HepG2 (cell line): ENCODE measurements around the gene LIN7A. TPM values are rescaled to one million over a fixed set of nuclear protein-coding genes. Genes with fewer than 3 reads are reported as not detected.

Experiments used
- ATM ChIP-seq: fragments of 450-650 bp; IDR thresholded peaks from 2 replicates; pipeline ENCODE4 v1.7.1; 2017; ENCODE audit warnings: mild to moderate bottlenecking, borderline replicate concordance
- CHD2 ChIP-seq: IDR thresholded peaks from 2 replicates; pipeline ENCODE4 v1.6.1; 2011; ENCODE audit warnings: low read depth, low read length, improper control_type of control experiment
- EHMT2 ChIP-seq: fragments of 200-600 bp; sonication (generic); IDR thresholded peaks from 2 replicates; pipeline ENCODE4 v1.7.0; 2017; ENCODE audit warnings: antibody characterized with exemption, low read depth, low read length, borderline replicate concordance
- GATAD1 ChIP-seq: IDR thresholded peaks from 2 replicates; pipeline ENCODE4 v1.6.1; 2016; ENCODE audit warnings: missing genetic modification reagents, missing compliant biosample characterization
- HMGA1 ChIP-seq: sonication (generic); formaldehyde crosslinking; conservative IDR thresholded peaks from 2 replicates; pipeline ENCODE4 v1.4.0; 2020; ENCODE audit warnings: missing genetic modification reagents
- IRX3 ChIP-seq: sonication (generic); formaldehyde crosslinking; IDR thresholded peaks from 2 replicates; pipeline ENCODE4 v1.8.1; 2023; ENCODE audit warnings: mild to moderate bottlenecking, low read depth, missing genetic modification reagents, borderline replicate concordance
- KDM2A ChIP-seq: sonication (generic); formaldehyde crosslinking; IDR thresholded peaks from 2 replicates; pipeline ENCODE4 v1.4.0; 2020; ENCODE audit warnings: low read depth, missing genetic modification reagents, borderline replicate concordance
- NFE2L1 ChIP-seq: sonication (generic); formaldehyde crosslinking; IDR thresholded peaks from 2 replicates; pipeline ENCODE4 v1.4.0; 2020; ENCODE audit warnings: missing genetic modification reagents, mild to moderate bottlenecking, borderline replicate concordance
- PHF21A ChIP-seq: sonication (generic); formaldehyde crosslinking; IDR thresholded peaks from 2 replicates; pipeline ENCODE4 v1.5.0; 2020; ENCODE audit warnings: mild to moderate bottlenecking, missing genetic modification reagents
- RBM22 ChIP-seq: fragments of 200-400 bp; formaldehyde crosslinking; optimal IDR thresholded peaks from 2 replicates; pipeline ENCODE3; 2017; ENCODE audit warnings: mild to moderate bottlenecking, low read length, moderate library complexity
- RFX3 ChIP-seq: IDR thresholded peaks from 2 replicates; pipeline ENCODE4 v1.6.1; 2016; ENCODE audit warnings: missing biosample characterization, missing genetic modification reagents
- RXRB ChIP-seq: IDR thresholded peaks from 2 replicates; pipeline ENCODE4 v1.6.1; 2016; ENCODE audit warnings: borderline replicate concordance, missing genetic modification reagents, missing compliant biosample characterization
- ZFP41 ChIP-seq: sonication (generic); formaldehyde crosslinking; IDR thresholded peaks from 2 replicates; pipeline ENCODE4 v1.4.0; 2020; ENCODE audit warnings: mild to moderate bottlenecking, missing genetic modification reagents, borderline replicate concordance
- ZNF253 ChIP-seq: sonication (generic); formaldehyde crosslinking; IDR thresholded peaks from 2 replicates; pipeline ENCODE4 v1.8.0; 2022; ENCODE audit warnings: mild to moderate bottlenecking, missing genetic modification reagents, borderline replicate concordance
- ZNF263 ChIP-seq: sonication (generic); formaldehyde crosslinking; IDR thresholded peaks from 2 replicates; pipeline ENCODE4 v1.4.0; 2020; ENCODE audit warnings: missing genetic modification reagents
- ZNF484 ChIP-seq: sonication (generic); formaldehyde crosslinking; IDR thresholded peaks from 2 replicates; pipeline ENCODE4 v1.5.1; 2020; ENCODE audit warnings: mild to moderate bottlenecking, low read depth, missing genetic modification reagents, borderline replicate concordance
- ZNF652 ChIP-seq: IDR thresholded peaks from 2 replicates; pipeline ENCODE4 v1.6.1; 2016; ENCODE audit warnings: low read depth, borderline replicate concordance
- ZNF782 ChIP-seq: sonication (generic); formaldehyde crosslinking; IDR thresholded peaks from 2 replicates; pipeline ENCODE4 v1.4.0; 2020; ENCODE audit warnings: missing genetic modification reagents, mild to moderate bottlenecking, borderline replicate concordance
- ZNF879 ChIP-seq: sonication (generic); formaldehyde crosslinking; IDR thresholded peaks from 2 replicates; pipeline ENCODE4 v1.8.1; 2023; ENCODE audit warnings: missing genetic modification reagents
- polyA plus RNA-seq, 8 experiments: library from polyadenylated mRNA; depleted of rRNA in 3 of 8; stranded (reverse) in 7 of 8; unstranded in 1 of 8; fragments of >200 nt; fragmentation: Illumina TruSeq in 4 of 8; extraction: Trizol in 4 of 8; gene quantifications; 2 replicates each; pipeline versions ENCODE4 v1.2.1 to v1.2.3, GENCODE V29; 2011 to 2016; ENCODE audit warnings: low read depth in 4 of 8, missing spikeins in 1 of 8, mixed read lengths in 1 of 8; ENCODE audit not compliant: insufficient read depth in 1 of 8
- total RNA-seq, 5 experiments: library from RNA; depleted of rRNA; stranded (reverse); fragments of >200 nt; fragmentation: Illumina TruSeq; extraction: Trizol; gene quantifications; 2 replicates each; pipeline ENCODE4 v1.2.3, GENCODE V29; 2016; ENCODE audit warnings: low read depth in 1 of 5
- TF ChIP-seq, protein P1 (sequence below): IDR thresholded peaks from 2 replicates; pipeline ENCODE4 v1.6.1; 2016; ENCODE audit warnings: mild to moderate bottlenecking, missing biosample characterization, missing genetic modification reagents
- TF ChIP-seq, protein P2 (sequence below), 2 experiments: fragments of 450-650 bp in 1 of 2; sonication (generic) in 1 of 2; formaldehyde crosslinking; IDR thresholded peaks; 2 replicates each; pipeline versions ENCODE4 v1.5.0 to v1.8.0; 2020 to 2022; ENCODE audit warnings: mild to moderate bottlenecking in 1 of 2, missing genetic modification reagents in 1 of 2
- TF ChIP-seq, protein P3 (sequence below): sonication (generic); formaldehyde crosslinking; IDR thresholded peaks from 2 replicates; pipeline ENCODE4 v1.4.0; 2020; ENCODE audit warnings: missing genetic modification reagents, mild to moderate bottlenecking, borderline replicate concordance
- TF ChIP-seq, protein P4 (sequence below): sonication (generic); formaldehyde crosslinking; IDR thresholded peaks from 2 replicates; pipeline ENCODE4 v1.5.1; 2020; ENCODE audit warnings: missing genetic modification reagents, mild to moderate bottlenecking, borderline replicate concordance

LIN7A gene
- total and polyA plus RNA-seq, 2 of the 13 experiments (the other 11 are each of a cell fraction or from before 2014, with no cell fraction given): 18.5 to 19.2 TPM

DNA sequence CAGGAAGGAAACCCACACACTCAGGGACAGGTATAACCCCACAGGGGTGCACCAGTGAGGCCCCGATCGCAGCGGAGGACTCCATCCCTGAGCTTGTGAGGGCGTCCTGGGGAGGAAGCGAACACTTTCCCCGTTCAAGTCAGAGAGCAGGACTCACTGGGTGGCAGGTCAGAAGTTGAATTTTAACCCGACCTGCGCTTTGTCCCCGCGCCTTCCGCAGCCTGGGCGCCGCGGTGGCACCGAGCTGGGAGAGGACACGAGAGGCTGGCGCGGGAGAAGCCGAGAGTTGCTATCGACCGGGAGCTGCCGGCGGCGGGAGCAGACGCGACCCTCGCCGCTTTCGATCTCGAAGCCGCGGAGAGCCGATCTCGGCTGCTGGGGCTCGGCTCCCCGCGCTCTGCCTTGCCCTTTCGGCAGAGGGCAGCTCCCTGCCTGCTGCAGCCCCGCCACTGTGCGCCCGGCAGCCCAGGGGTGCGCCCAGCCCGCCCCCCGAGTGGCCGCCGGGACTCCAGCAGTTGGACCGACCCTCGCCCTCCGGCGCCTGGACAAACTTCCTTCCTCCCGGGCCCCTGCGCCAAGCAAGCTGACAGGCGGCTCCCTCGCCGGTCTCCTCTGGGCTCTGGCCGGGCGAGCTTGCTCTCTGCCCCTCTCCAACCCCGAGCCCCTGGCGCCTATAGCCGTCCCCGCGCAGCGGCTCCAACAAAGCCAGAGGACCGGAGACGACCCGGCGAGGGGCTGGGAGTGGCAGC lies 918 bp downstream of the LIN7A start (continued):
- TF ChIP-seq NFE2L1 (no peak), KDM2A (CRISPR knock-in tag) (peak; percentile 88), RFX3 (CRISPR knock-in tag) (no peak), RBM22 (no peak), GATAD1 (CRISPR knock-in tag) (0 out of 2 replicates have a peak, but pooled peaks have one; percentile 46), ZNF263 (peak; percentile 71), CHD2 (no peak; the same call in 1 of the 2 replicates), ZFP41 (CRISPR knock-in tag) (no peak), ATM (no peak), ZNF782 (peak; percentile 52; the same call in 1 of the 2 replicates), IRX3 (CRISPR knock-in tag) (no peak), EHMT2 (no peak), ZNF253 (no peak), RXRB (CRISPR knock-in tag) (no peak), PHF21A (CRISPR knock-in tag) (no peak; the same call in 1 of the 2 replicates), ZNF879 (CRISPR knock-in tag) (0 out of 2 replicates have a peak, but pooled peaks have one; percentile 81), HMGA1 (CRISPR knock-in tag) (no peak), ZNF484 (no peak), ZNF652 (CRISPR knock-in tag) (no peak; the same call in 1 of the 2 replicates)
- TF ChIP-seq, protein P1, sequence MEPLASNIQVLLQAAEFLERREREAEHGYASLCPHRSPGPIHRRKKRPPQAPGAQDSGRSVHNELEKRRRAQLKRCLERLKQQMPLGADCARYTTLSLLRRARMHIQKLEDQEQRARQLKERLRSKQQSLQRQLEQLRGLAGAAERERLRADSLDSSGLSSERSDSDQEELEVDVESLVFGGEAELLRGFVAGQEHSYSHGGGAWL (CRISPR knock-in tag): peak; percentile 72; the same call in 1 of the 2 replicates
- TF ChIP-seq, protein P2, sequence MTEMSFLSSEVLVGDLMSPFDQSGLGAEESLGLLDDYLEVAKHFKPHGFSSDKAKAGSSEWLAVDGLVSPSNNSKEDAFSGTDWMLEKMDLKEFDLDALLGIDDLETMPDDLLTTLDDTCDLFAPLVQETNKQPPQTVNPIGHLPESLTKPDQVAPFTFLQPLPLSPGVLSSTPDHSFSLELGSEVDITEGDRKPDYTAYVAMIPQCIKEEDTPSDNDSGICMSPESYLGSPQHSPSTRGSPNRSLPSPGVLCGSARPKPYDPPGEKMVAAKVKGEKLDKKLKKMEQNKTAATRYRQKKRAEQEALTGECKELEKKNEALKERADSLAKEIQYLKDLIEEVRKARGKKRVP (CRISPR knock-in tag; IDR thresholded peaks at IDR 0.05): no peak; a peak in 1 of 4 replicates
- TF ChIP-seq, protein P3, sequence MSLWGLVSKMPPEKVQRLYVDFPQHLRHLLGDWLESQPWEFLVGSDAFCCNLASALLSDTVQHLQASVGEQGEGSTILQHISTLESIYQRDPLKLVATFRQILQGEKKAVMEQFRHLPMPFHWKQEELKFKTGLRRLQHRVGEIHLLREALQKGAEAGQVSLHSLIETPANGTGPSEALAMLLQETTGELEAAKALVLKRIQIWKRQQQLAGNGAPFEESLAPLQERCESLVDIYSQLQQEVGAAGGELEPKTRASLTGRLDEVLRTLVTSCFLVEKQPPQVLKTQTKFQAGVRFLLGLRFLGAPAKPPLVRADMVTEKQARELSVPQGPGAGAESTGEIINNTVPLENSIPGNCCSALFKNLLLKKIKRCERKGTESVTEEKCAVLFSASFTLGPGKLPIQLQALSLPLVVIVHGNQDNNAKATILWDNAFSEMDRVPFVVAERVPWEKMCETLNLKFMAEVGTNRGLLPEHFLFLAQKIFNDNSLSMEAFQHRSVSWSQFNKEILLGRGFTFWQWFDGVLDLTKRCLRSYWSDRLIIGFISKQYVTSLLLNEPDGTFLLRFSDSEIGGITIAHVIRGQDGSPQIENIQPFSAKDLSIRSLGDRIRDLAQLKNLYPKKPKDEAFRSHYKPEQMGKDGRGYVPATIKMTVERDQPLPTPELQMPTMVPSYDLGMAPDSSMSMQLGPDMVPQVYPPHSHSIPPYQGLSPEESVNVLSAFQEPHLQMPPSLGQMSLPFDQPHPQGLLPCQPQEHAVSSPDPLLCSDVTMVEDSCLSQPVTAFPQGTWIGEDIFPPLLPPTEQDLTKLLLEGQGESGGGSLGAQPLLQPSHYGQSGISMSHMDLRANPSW (CRISPR knock-in tag): no peak
- TF ChIP-seq, protein P4, sequence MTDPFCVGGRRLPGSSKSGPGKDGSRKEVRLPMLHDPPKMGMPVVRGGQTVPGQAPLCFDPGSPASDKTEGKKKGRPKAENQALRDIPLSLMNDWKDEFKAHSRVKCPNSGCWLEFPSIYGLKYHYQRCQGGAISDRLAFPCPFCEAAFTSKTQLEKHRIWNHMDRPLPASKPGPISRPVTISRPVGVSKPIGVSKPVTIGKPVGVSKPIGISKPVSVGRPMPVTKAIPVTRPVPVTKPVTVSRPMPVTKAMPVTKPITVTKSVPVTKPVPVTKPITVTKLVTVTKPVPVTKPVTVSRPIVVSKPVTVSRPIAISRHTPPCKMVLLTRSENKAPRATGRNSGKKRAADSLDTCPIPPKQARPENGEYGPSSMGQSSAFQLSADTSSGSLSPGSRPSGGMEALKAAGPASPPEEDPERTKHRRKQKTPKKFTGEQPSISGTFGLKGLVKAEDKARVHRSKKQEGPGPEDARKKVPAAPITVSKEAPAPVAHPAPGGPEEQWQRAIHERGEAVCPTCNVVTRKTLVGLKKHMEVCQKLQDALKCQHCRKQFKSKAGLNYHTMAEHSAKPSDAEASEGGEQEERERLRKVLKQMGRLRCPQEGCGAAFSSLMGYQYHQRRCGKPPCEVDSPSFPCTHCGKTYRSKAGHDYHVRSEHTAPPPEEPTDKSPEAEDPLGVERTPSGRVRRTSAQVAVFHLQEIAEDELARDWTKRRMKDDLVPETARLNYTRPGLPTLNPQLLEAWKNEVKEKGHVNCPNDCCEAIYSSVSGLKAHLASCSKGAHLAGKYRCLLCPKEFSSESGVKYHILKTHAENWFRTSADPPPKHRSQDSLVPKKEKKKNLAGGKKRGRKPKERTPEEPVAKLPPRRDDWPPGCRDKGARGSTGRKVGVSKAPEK (CRISPR knock-in tag): no peak
